Psoas muscle (tissue), 8 donors: Measurements from ENCODE around the gene TAAR6. TPM values are rescaled to one million over a fixed set of nuclear protein-coding genes. Genes with fewer than 3 reads are reported as not detected.

Experiments used
- ATAC-seq, 4 donors: fragments of 200-7000 bp; cut with Tn5 transposase; one replicate each; pipeline ENCODE4 v1.9.1; 2020; ENCODE audit warnings: moderate library complexity in 3 of 4, mild to moderate bottlenecking in 2 of 4
- DNase-seq, 2 donors: peaks; one replicate each; pipeline ENCODE4 v3.0.0-alpha.2; 2020
- H3K27ac ChIP-seq: fragments of 200-600 bp; one replicate; pipeline ENCODE4 v1.8.0; 2022
- H3K27me3 ChIP-seq, 3 donors: fragments of 200-600 bp in 1 of 3; one replicate each; pipeline versions ENCODE4 v1.6.1 to v1.8.0; 2013 to 2022; ENCODE audit warnings: low read length in 2 of 3, mild to moderate bottlenecking in 2 of 3, moderate library complexity in 1 of 3; ENCODE audit not compliant: insufficient read depth in 3 of 3
- H3K36me3 ChIP-seq, 2 donors: fragments of 200-600 bp in 1 of 2; one replicate each; pipeline versions ENCODE4 v1.6.1 to v1.8.0; 2013 to 2022; ENCODE audit warnings: low read depth in 1 of 2, mild to moderate bottlenecking in 1 of 2, moderate library complexity in 1 of 2; ENCODE audit not compliant: insufficient read depth in 1 of 2
- H3K4me1 ChIP-seq: fragments of 200-600 bp; one replicate; pipeline ENCODE4 v1.8.0; 2022
- H3K4me3 ChIP-seq: fragments of 200-600 bp; one replicate; pipeline ENCODE4 v1.8.0; 2022; ENCODE audit warnings: mild to moderate bottlenecking
- H3K9me3 ChIP-seq: fragments of 200-600 bp; one replicate; pipeline ENCODE4 v1.8.0; 2022
- CTCF ChIP-seq: fragments of 200-600 bp; IDR thresholded peaks from one replicate; pipeline ENCODE4 v1.8.0; 2022; ENCODE audit warnings: antibody characterized with exemption
- WGBS, 3 donors: extraction: QIAGEN DNeasy Blood & Tissue Kit; methylation state at CpG; one replicate each; pipeline versions ENCODE4 v1.1.6 to v1.1.7; 2013; 5-methylcytosine and 5-hydroxymethylcytosine counted together
- intact Hi-C, 2 donors: fragments of 100-400 bp; cut with DNase I; formaldehyde crosslinking; loops; one replicate each; pipeline versions ENCODE4 v1.11.0 to v1.14.2; 2022
- polyA plus RNA-seq, 3 donors: library from polyadenylated mRNA; stranded (reverse); fragments of 200-250 nt; gene quantifications; one replicate each; pipeline ENCODE4 v1.2.3, GENCODE V29; 2013
- total RNA-seq, 4 donors: library from RNA; stranded (reverse); fragmentation: NEBNext Ultra II Directional in 2 of 4; extraction: Animal tissue kit (Norgen Biotek cat#: 25700) in 2 of 4; gene quantifications; one replicate each; pipeline versions ENCODE4 v1.2.1 to v1.2.4, GENCODE V29; 2021 to 2023
- donor health status: healthy with polysubstance abuse.
- donor health status: DM: no; HTN: no; CAD: no; lungs with moderate emphysema.
- donor health status: Bipolar disorder and iron deficiency.
- donor health status: healthy.
- donor health status: DM: yes; HTN: yes; CAD: no.
- donor health status: DM: no; HTN: no; CAD: no.
- donor health status: DM: no; HTN: no; CAD: no.
- donor health status: DM: yes; HTN: yes; CAD: no.

TAAR6 gene
- total and polyA plus RNA-seq, 7 donors = not detected

GRCh38 chr6:132611616-132612015 is 41.5 kb downstream of the TAAR6 start:
- Histone ChIP-seq H3K4me1 (no peaks in the 10 kb centered on the region), H3K4me3 (no peak overlapping the region), H3K36me3 (no peaks in the 10 kb centered on the region), H3K9me3 (no peaks in the 10 kb centered on the region), H3K27ac (no peak overlapping the region), H3K27me3 (no peaks in the 10 kb centered on the region)
- no peak for DNase-seq
- ATAC-seq = no peak
- WGBS, 3 donors = 86 to 93% (median 88%) methylated on average over 2 of the region's 2 CpGs
- intact Hi-C loops = no loop called here
- no peak for TF ChIP-seq CTCF

- ATAC-seq = no peak
- no peaks in the 10 kb centered on the region for H3K9me3 ChIP-seq
- H3K4me1 ChIP-seq = no peaks in the 10 kb centered on the region
- H3K27ac ChIP-seq = no peak overlapping the region
- no peak for DNase-seq
- intact Hi-C loops = no loop called here
- TF ChIP-seq CTCF = no peak
- no peak overlapping the region for H3K4me3 ChIP-seq
- H3K27me3 ChIP-seq = no peaks in the 10 kb centered on the region
- 58 to 65% (median 65%) methylated on average over 4 of the region's 4 CpGs for WGBS, 3 donors
- H3K36me3 ChIP-seq = no peaks in the 10 kb centered on the region
These were observed 42.5 kb downstream of the TAAR6 start for GRCh38 chr6:132612449-132613108.

GRCh38 chr6:132614554-132614953 is 44.4 kb downstream of the TAAR6 start:
- no peaks in the 10 kb centered on the region for H3K27me3 ChIP-seq
- no peak overlapping the region for H3K4me3 ChIP-seq
- H3K36me3 ChIP-seq = no peaks in the 10 kb centered on the region
- WGBS, 3 donors = 71 to 85% (median 82%) methylated on average over 5 to 7 of the region's 7 CpGs
- TF ChIP-seq CTCF = no peak
- intact Hi-C loops = no loop called here
- DNase-seq (no peak), ATAC-seq (no peak)
- no peaks in the 10 kb centered on the region for H3K9me3 ChIP-seq
- no peaks in the 10 kb centered on the region for H3K4me1 ChIP-seq
- H3K27ac ChIP-seq = no peak overlapping the region

- H3K36me3 ChIP-seq = no peaks in the 10 kb centered on the region
- ATAC-seq = no peak
These were observed 46.6 kb downstream of the TAAR6 start for GRCh38 chr6:132616677-132617076.

More at GRCh38 chr6:132616677-132617076, 46.6 kb downstream of the TAAR6 start:
- Histone ChIP-seq H3K27ac (no peak overlapping the region), H3K9me3 (no peaks in the 10 kb centered on the region), H3K4me1 (no peaks in the 10 kb centered on the region), H3K27me3 (no peaks in the 10 kb centered on the region), H3K4me3 (no peak overlapping the region)
- 35 to 38% (median 37%) methylated on average over 1 of the region's 1 CpG for WGBS, 3 donors
- DNase-seq = no peak
- TF ChIP-seq CTCF = no peak
- intact Hi-C loops = no loop called here

Other genes with a start within 250 kb of the TAAR6 start
- gene MOXD1, start 168.8 kb upstream of the TAAR6 start, total RNA-seq = under 1 TPM in 3 of 4 donors, not detected in 1; 0.30 to 0.58 (median 0.32) TPM
- under 1 TPM in 2 of 3 donors, not detected in 1; 0.10 to 0.14 TPM for gene MOXD1, start 168.8 kb upstream of the TAAR6 start, polyA plus RNA-seq
- gene STX7, start 57.2 kb upstream of the TAAR6 start, total RNA-seq = 10 to 100 TPM; 23.6 to 38.1 (median 29.7) TPM
- gene STX7, start 57.2 kb upstream of the TAAR6 start, polyA plus RNA-seq = 10 to 100 TPM; 12.6 to 26.7 (median 14.1) TPM
- not detected for gene TAAR9, start 32.0 kb upstream of the TAAR6 start, total RNA-seq
- not detected for gene TAAR9, start 32.0 kb upstream of the TAAR6 start, polyA plus RNA-seq
- gene TAAR8, start 17.6 kb upstream of the TAAR6 start, total RNA-seq = not detected
- not detected for gene TAAR8, start 17.6 kb upstream of the TAAR6 start, polyA plus RNA-seq
- gene TAAR5, start 19.4 kb downstream of the TAAR6 start, total RNA-seq = not detected
- gene TAAR5, start 19.4 kb downstream of the TAAR6 start, polyA plus RNA-seq = not detected
- not detected for gene TAAR2, start 54.0 kb downstream of the TAAR6 start, total RNA-seq
- gene TAAR2, start 54.0 kb downstream of the TAAR6 start, polyA plus RNA-seq = not detected
- gene TAAR1, start 88.9 kb downstream of the TAAR6 start, total RNA-seq = not detected
- gene TAAR1, start 88.9 kb downstream of the TAAR6 start, polyA plus RNA-seq = not detected
- under 1 TPM; 0.25 to 0.62 (median 0.40) TPM for gene VNN1, start 143.7 kb downstream of the TAAR6 start, total RNA-seq
- gene VNN1, start 143.7 kb downstream of the TAAR6 start, polyA plus RNA-seq = under 1 TPM; 0.06 to 0.32 (median 0.18) TPM
- gene VNN2, start 187.6 kb downstream of the TAAR6 start, total RNA-seq = 1 to 10 TPM in 2 of 4 donors, under 1 TPM in 2; 0.88 to 1.8 (median 1.0) TPM
- under 1 TPM in 2 of 3 donors, not detected in 1; 0.22 to 0.38 TPM for gene VNN2, start 187.6 kb downstream of the TAAR6 start, polyA plus RNA-seq
- 1 to 10 TPM in 2 of 4 donors, under 1 TPM in 2; 0.69 to 2.2 (median 1.3) TPM for gene SLC18B1, start 228.3 kb downstream of the TAAR6 start, total RNA-seq
- gene SLC18B1, start 228.3 kb downstream of the TAAR6 start, polyA plus RNA-seq = 1 to 10 TPM; 1.1 to 2.0 (median 1.3) TPM
- 100 to 1,000 TPM; 426 to 649 (median 594) TPM for gene RPS12, start 244.2 kb downstream of the TAAR6 start, total RNA-seq
- 1,000 to 10,000 TPM; 1,487 to 2,233 (median 1,787) TPM for gene RPS12, start 244.2 kb downstream of the TAAR6 start, polyA plus RNA-seq